Measurements from ENCODE around the gene ABCF3. TPM values are rescaled to one million over a fixed set of nuclear protein-coding genes. Genes with fewer than 3 reads are reported as not detected.

ABCF3 gene
- total and polyA plus RNA-seq, 2 of the 13 experiments (the other 11 are each of a cell fraction or from before 2014, with no cell fraction given): 38.8 to 46.5 TPM

DNA sequence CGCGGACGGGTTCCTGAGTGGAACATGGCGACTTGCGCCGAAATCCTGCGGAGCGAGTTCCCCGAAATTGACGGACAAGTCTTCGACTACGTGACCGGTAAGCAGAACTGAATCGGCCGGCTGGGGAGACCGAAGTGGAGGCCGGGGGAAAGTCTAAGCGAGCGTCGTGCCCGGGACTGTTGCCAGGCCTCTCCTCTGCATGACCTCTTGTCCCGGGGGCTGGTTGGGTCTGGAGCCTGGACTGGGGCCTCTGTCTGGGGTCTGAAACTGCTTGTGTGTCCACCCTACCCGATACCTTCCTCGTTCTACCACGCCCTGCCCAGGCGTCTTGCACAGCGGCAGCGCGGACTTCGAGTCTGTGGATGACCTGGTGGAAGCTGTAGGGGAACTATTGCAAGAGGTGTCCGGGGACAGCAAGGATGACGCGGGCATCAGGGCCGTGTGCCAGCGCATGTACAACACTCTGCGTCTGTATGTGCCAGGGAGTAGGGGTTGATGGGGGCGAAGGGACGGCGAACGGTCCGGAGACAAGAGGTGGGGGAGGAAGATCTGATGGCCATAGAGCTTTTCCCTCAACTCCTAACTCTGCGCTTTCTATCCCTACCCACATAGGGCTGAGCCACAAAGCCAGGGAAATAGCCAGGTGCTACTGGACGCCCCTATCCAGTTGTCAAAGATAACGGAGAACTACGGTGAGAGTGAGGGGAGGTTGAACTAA, at the start of gene ABCF3 (continued):
- TF ChIP-seq, protein P1, sequence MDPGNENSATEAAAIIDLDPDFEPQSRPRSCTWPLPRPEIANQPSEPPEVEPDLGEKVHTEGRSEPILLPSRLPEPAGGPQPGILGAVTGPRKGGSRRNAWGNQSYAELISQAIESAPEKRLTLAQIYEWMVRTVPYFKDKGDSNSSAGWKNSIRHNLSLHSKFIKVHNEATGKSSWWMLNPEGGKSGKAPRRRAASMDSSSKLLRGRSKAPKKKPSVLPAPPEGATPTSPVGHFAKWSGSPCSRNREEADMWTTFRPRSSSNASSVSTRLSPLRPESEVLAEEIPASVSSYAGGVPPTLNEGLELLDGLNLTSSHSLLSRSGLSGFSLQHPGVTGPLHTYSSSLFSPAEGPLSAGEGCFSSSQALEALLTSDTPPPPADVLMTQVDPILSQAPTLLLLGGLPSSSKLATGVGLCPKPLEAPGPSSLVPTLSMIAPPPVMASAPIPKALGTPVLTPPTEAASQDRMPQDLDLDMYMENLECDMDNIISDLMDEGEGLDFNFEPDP (CRISPR knock-in tag; conservative IDR thresholded peaks at IDR 0.05): 0 out of 2 replicates have a peak, but pooled peaks have one; percentile 57
- 0 out of 2 replicates have a peak, but pooled peaks have one; percentile 20 for TF ChIP-seq ZNF235 (CRISPR knock-in tag; IDR thresholded peaks at IDR 0.05; ENCODE audit: borderline replicate concordance)
- peak; percentile 56; the same call in 1 of the 2 replicates for TF ChIP-seq NR2C2 (CRISPR knock-in tag; IDR thresholded peaks at IDR 0.05; ENCODE audit: borderline replicate concordance)
- TF ChIP-seq, protein P2, sequence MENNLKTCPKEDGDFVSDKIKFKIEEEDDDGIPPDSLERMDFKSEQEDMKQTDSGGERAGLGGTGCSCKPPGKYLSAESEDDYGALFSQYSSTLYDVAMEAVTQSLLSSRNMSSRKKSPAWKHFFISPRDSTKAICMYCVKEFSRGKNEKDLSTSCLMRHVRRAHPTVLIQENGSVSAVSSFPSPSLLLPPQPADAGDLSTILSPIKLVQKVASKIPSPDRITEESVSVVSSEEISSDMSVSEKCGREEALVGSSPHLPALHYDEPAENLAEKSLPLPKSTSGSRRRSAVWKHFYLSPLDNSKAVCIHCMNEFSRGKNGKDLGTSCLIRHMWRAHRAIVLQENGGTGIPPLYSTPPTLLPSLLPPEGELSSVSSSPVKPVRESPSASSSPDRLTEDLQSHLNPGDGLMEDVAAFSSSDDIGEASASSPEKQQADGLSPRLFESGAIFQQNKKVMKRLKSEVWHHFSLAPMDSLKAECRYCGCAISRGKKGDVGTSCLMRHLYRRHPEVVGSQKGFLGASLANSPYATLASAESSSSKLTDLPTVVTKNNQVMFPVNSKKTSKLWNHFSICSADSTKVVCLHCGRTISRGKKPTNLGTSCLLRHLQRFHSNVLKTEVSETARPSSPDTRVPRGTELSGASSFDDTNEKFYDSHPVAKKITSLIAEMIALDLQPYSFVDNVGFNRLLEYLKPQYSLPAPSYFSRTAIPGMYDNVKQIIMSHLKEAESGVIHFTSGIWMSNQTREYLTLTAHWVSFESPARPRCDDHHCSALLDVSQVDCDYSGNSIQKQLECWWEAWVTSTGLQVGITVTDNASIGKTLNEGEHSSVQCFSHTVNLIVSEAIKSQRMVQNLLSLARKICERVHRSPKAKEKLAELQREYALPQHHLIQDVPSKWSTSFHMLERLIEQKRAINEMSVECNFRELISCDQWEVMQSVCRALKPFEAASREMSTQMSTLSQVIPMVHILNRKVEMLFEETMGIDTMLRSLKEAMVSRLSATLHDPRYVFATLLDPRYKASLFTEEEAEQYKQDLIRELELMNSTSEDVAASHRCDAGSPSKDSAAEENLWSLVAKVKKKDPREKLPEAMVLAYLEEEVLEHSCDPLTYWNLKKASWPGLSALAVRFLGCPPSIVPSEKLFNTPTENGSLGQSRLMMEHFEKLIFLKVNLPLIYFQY (CRISPR knock-in tag; IDR thresholded peaks at IDR 0.05; ENCODE audit: borderline replicate concordance): 0 out of 2 replicates have a peak, but pooled peaks have one; percentile 32
- no peak for TF ChIP-seq TCF7L2 (IDR thresholded peaks at IDR 0.05; ENCODE audit: low read depth, low read length)
- TF ChIP-seq BORCS8-MEF2B (CRISPR knock-in tag; IDR thresholded peaks at IDR 0.05): peak; percentile 42; the same call in 1 of the 2 replicates
- TF ChIP-seq MYNN (CRISPR knock-in tag; IDR thresholded peaks at IDR 0.05; ENCODE audit: low read depth): no peak
- TF ChIP-seq, protein P3, sequence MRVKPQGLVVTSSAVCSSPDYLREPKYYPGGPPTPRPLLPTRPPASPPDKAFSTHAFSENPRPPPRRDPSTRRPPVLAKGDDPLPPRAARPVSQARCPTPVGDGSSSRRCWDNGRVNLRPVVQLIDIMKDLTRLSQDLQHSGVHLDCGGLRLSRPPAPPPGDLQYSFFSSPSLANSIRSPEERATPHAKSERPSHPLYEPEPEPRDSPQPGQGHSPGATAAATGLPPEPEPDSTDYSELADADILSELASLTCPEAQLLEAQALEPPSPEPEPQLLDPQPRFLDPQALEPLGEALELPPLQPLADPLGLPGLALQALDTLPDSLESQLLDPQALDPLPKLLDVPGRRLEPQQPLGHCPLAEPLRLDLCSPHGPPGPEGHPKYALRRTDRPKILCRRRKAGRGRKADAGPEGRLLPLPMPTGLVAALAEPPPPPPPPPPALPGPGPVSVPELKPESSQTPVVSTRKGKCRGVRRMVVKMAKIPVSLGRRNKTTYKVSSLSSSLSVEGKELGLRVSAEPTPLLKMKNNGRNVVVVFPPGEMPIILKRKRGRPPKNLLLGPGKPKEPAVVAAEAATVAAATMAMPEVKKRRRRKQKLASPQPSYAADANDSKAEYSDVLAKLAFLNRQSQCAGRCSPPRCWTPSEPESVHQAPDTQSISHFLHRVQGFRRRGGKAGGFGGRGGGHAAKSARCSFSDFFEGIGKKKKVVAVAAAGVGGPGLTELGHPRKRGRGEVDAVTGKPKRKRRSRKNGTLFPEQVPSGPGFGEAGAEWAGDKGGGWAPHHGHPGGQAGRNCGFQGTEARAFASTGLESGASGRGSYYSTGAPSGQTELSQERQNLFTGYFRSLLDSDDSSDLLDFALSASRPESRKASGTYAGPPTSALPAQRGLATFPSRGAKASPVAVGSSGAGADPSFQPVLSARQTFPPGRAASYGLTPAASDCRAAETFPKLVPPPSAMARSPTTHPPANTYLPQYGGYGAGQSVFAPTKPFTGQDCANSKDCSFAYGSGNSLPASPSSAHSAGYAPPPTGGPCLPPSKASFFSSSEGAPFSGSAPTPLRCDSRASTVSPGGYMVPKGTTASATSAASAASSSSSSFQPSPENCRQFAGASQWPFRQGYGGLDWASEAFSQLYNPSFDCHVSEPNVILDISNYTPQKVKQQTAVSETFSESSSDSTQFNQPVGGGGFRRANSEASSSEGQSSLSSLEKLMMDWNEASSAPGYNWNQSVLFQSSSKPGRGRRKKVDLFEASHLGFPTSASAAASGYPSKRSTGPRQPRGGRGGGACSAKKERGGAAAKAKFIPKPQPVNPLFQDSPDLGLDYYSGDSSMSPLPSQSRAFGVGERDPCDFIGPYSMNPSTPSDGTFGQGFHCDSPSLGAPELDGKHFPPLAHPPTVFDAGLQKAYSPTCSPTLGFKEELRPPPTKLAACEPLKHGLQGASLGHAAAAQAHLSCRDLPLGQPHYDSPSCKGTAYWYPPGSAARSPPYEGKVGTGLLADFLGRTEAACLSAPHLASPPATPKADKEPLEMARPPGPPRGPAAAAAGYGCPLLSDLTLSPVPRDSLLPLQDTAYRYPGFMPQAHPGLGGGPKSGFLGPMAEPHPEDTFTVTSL (CRISPR knock-in tag; IDR thresholded peaks at IDR 0.05; ENCODE audit: borderline replicate concordance): no peak
- TF ChIP-seq, protein P4, sequence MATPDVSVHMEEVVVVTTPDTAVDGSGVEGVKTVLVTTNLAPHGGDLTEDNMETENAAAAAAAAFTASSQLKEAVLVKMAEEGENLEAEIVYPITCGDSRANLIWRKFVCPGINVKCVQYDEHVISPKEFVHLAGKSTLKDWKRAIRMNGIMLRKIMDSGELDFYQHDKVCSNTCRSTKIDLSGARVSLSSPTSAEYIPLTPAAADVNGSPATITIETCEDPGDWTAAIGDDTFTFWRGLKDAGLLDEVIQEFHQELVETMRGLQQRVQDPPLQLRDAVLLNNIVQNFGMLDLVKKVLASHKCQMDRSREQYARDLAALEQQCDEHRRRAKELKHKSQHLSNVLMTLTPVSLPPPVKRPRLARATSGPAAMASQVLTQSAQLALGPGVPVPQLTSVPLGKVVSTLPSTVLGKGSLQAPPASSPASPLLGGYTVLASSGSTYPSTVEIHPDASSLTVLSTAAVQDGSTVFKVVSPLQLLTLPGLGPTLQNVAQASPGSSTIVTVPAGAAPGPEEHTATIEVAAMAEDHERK (CRISPR knock-in tag; IDR thresholded peaks at IDR 0.05; ENCODE audit: low read depth): peak; percentile 1; the same call in 1 of the 2 replicates
- 0 out of 2 replicates have a peak, but pooled peaks have one; percentile 21 for TF ChIP-seq ZSCAN31 (CRISPR knock-in tag; IDR thresholded peaks at IDR 0.05; ENCODE audit: low read depth)
- TF ChIP-seq MTA3 (CRISPR knock-in tag; IDR thresholded peaks at IDR 0.05): no peak
- TF ChIP-seq EED (CRISPR knock-in tag; IDR thresholded peaks at IDR 0.05): 0 out of 2 replicates have a peak, but pooled peaks have one; percentile 9
- no peak for TF ChIP-seq FOXA1 (IDR thresholded peaks at IDR 0.05)
- TF ChIP-seq FOXA1 (CRISPR knock-in tag; IDR thresholded peaks at IDR 0.05): no peak
- no peak for TF ChIP-seq ZNF761 (CRISPR knock-in tag; conservative IDR thresholded peaks at IDR 0.05)
- TF ChIP-seq SIN3B (IDR thresholded peaks at IDR 0.05; ENCODE audit: low read length): peak; percentile 65; the same call in 1 of the 2 replicates
- no peak for TF ChIP-seq SMYD3 (CRISPR knock-in tag; IDR thresholded peaks at IDR 0.05)

All from HepG2 (cell line).